ENCODE results near the gene LOXHD1.

Gene LOXHD1

DNA sequence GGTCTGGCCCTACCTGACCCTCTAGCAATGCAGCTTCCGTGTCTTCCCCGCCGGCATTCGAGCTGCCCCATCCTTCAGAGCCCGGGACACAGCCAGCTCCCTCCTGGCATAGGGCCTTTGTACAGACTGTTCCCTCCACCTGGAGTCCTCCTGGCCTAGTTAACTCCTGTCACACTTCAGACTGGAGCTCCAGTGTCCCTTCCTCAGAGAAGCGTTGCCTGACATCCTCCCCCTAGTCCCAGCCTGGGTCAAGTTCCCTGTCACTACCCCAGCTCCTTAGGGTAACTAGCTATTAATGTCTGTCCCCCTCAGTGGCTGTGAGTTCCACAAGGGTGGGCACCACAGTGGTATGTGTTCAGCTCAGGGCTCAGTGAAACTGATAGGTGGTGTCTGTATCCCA lies 45.5 kb upstream of the LOXHD1 start:
- no peak overlapping the region for H2AK5ac ChIP-seq (ENCODE audit: low read length, severe bottlenecking)
- H3K23ac ChIP-seq (ENCODE audit: low read length in 2 of 2), result no peak overlapping the region
- DNase-seq, result no peak
- H3K79me1 ChIP-seq (replicated peaks; ENCODE audit: low read length, poor library complexity, severe bottlenecking), result no peaks in the 10 kb centered on the region
- no peaks in the 10 kb centered on the region for H3K9me3 ChIP-seq (ENCODE audit: control insufficient read depth, low read length)
- WGBS, result 98% methylated on average over 6 of the region's 6 CpGs
- no peak overlapping the region for H2BK12ac ChIP-seq (ENCODE audit: low read length in 2 of 2)
- H3K14ac ChIP-seq (ENCODE audit: low read length in 2 of 2), result no peak overlapping the region
- H3K27me3 ChIP-seq (ENCODE audit: control insufficient read depth in 1 of 2, insufficient read depth in 1 of 2, low read length in 2 of 2), result peaks cover 0 to 11% of the 10 kb centered on the region in 2 experiments
- H2BK120ac ChIP-seq (ENCODE audit: low read depth, low read length), result no peak overlapping the region
- H3K9ac ChIP-seq (ENCODE audit: low read length), result no peak overlapping the region
- H2BK5ac ChIP-seq (ENCODE audit: low read depth, low read length, poor library complexity, severe bottlenecking), result no peak overlapping the region
- H3K18ac ChIP-seq (ENCODE audit: low read depth in 1 of 2, low read length in 2 of 2), result no peak overlapping the region
- H3K4me1 ChIP-seq (ENCODE audit: control insufficient read depth, insufficient read depth, low read depth, low read length), result no peaks in the 10 kb centered on the region
- H4K8ac ChIP-seq (ENCODE audit: low read length), result no peak overlapping the region
- no peak overlapping the region for H3K4me2 ChIP-seq (ENCODE audit: low read length, poor library complexity, severe bottlenecking)
- no peak overlapping the region for H3K4me3 ChIP-seq (ENCODE audit: insufficient read depth in 1 of 2, low read depth in 1 of 2, low read length in 2 of 2)
- H4K91ac ChIP-seq (ENCODE audit: low read length), result peak overlapping the region; percentile 22
- H2AFZ ChIP-seq (ENCODE audit: low read depth, low read length), result no peak overlapping the region
- no peak overlapping the region for H3K27ac ChIP-seq (ENCODE audit: low read length, poor library complexity, severe bottlenecking)
- H3K36me3 ChIP-seq (ENCODE audit: control insufficient read depth in 1 of 2, insufficient read depth in 2 of 2, low read depth in 1 of 2, low read length in 2 of 2), result no peaks in the 10 kb centered on the region
- H3K4ac ChIP-seq (ENCODE audit: low read depth in 1 of 2, low read length in 2 of 2), result no peak overlapping the region
- H2BK15ac ChIP-seq (ENCODE audit: low read depth, poor library complexity, severe bottlenecking), result no peak overlapping the region

DNA sequence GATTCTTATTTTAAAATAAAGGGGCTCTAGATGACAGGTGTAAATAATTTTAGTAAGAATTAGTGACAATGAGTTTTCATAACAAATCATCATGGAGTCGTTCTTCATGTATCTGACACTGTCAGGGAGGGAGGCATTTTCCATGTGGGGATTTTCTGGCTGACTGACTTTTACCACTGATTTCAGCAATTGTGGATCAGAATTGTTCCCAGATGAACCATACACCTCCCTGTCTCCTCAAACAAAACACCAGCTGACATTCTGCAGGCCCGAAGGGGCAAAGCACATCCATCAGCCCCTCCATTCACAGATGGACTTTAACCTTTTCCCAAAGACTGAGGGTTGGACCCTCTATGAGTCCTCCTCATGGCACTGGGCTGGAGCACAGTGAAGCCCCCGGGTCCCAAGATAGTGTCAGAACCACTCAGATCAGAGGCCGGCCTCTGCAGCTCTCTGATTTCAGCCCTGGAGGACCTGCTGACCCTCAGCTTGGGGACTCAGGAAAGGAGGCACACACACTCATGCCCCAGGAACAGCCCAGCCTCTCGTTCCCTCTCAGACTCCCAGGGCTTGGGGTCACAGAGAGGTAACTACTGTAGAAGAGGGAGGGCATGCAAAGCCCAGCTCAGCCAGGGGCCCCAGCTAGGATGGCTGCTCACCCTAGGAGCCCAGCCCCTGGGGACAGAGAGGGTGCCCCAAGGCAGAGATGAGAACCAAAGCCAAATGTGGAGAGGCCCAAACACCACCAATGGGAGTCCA lies 43.2 kb upstream of the LOXHD1 start:
- Histone ChIP-seq H4K8ac (ENCODE audit: low read length) (no peak overlapping the region), H2BK12ac (ENCODE audit: low read length in 2 of 2) (no peak overlapping the region), H2AFZ (ENCODE audit: low read depth, low read length) (no peak overlapping the region), H3K4me3 (ENCODE audit: insufficient read depth in 1 of 2, low read depth in 1 of 2, low read length in 2 of 2) (no peak overlapping the region), H2AK5ac (ENCODE audit: low read length, severe bottlenecking) (no peak overlapping the region), H3K4me1 (ENCODE audit: control insufficient read depth, insufficient read depth, low read depth, low read length) (no peaks in the 10 kb centered on the region), H3K9ac (ENCODE audit: low read length) (no peak overlapping the region), H3K36me3 (ENCODE audit: control insufficient read depth in 1 of 2, insufficient read depth in 2 of 2, low read depth in 1 of 2, low read length in 2 of 2) (no peaks in the 10 kb centered on the region), H2BK120ac (ENCODE audit: low read depth, low read length) (no peak overlapping the region), H3K79me1 (replicated peaks; ENCODE audit: low read length, poor library complexity, severe bottlenecking) (no peaks in the 10 kb centered on the region), H3K18ac (ENCODE audit: low read depth in 1 of 2, low read length in 2 of 2) (no peak overlapping the region), H2BK15ac (ENCODE audit: low read depth, poor library complexity, severe bottlenecking) (no peak overlapping the region), H3K27ac (ENCODE audit: low read length, poor library complexity, severe bottlenecking) (no peak overlapping the region), H3K4ac (ENCODE audit: low read depth in 1 of 2, low read length in 2 of 2) (no peak overlapping the region), H3K14ac (ENCODE audit: low read length in 2 of 2) (no peak overlapping the region), H4K91ac (ENCODE audit: low read length) (no peak overlapping the region), H3K27me3 (ENCODE audit: control insufficient read depth in 1 of 2, insufficient read depth in 1 of 2, low read length in 2 of 2) (peaks cover 0 to 12% of the 10 kb centered on the region in 2 experiments), H2BK5ac (ENCODE audit: low read depth, low read length, poor library complexity, severe bottlenecking) (no peak overlapping the region), H3K9me3 (ENCODE audit: control insufficient read depth, low read length) (no peaks in the 10 kb centered on the region), H3K4me2 (ENCODE audit: low read length, poor library complexity, severe bottlenecking) (no peak overlapping the region), H3K23ac (ENCODE audit: low read length in 2 of 2) (no peak overlapping the region)
- no peak for DNase-seq
- WGBS, result 80% methylated on average over 5 of the region's 5 CpGs

DNA sequence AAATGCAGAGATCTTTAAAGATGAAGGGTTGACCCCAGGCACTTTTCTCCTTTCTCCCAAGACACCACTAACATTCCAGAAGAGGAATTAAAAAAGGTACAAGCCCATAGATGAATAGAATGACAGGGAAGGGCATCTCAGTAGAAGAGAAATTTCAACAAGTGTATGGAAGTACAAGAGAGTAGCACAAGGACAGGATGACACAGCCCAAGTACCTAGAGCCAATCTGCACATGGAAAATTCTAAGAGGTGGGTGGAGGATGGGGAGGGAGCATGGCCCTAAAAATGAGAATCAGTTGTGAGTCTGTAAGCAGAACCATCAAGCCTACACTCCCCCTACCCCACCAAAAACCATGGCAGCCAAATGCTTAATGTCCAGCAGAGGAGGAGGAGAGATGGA lies 39.7 kb upstream of the LOXHD1 start:
- H2BK12ac ChIP-seq (ENCODE audit: low read length in 2 of 2), result no peak overlapping the region
- H3K14ac ChIP-seq (ENCODE audit: low read length in 2 of 2), result no peak overlapping the region
- H3K79me1 ChIP-seq (replicated peaks; ENCODE audit: low read length, poor library complexity, severe bottlenecking), result no peaks in the 10 kb centered on the region
- no peak overlapping the region for H2BK15ac ChIP-seq (ENCODE audit: low read depth, poor library complexity, severe bottlenecking)
- H4K91ac ChIP-seq (ENCODE audit: low read length), result no peak overlapping the region
- no peak overlapping the region for H3K23ac ChIP-seq (ENCODE audit: low read length in 2 of 2)
- H3K9ac ChIP-seq (ENCODE audit: low read length), result no peak overlapping the region
- no peak overlapping the region for H2BK5ac ChIP-seq (ENCODE audit: low read depth, low read length, poor library complexity, severe bottlenecking)
- no peak overlapping the region for H3K27ac ChIP-seq (ENCODE audit: low read length, poor library complexity, severe bottlenecking)
- no peaks in the 10 kb centered on the region for H3K36me3 ChIP-seq (ENCODE audit: control insufficient read depth in 1 of 2, insufficient read depth in 2 of 2, low read depth in 1 of 2, low read length in 2 of 2)
- no peak overlapping the region for H2BK120ac ChIP-seq (ENCODE audit: low read depth, low read length)
- H3K4me2 ChIP-seq (ENCODE audit: low read length, poor library complexity, severe bottlenecking), result no peak overlapping the region
- H2AFZ ChIP-seq (ENCODE audit: low read depth, low read length), result no peak overlapping the region
- no peak overlapping the region for H3K4ac ChIP-seq (ENCODE audit: low read depth in 1 of 2, low read length in 2 of 2)
- H3K27me3 ChIP-seq (ENCODE audit: control insufficient read depth in 1 of 2, insufficient read depth in 1 of 2, low read length in 2 of 2), result peaks cover 6 to 7% of the 10 kb centered on the region in 2 experiments
- DNase-seq, result no peak
- H3K18ac ChIP-seq (ENCODE audit: low read depth in 1 of 2, low read length in 2 of 2), result no peak overlapping the region
- H3K4me1 ChIP-seq (ENCODE audit: control insufficient read depth, insufficient read depth, low read depth, low read length), result no peaks in the 10 kb centered on the region
- H4K8ac ChIP-seq (ENCODE audit: low read length), result no peak overlapping the region
- H3K9me3 ChIP-seq (ENCODE audit: control insufficient read depth, low read length), result no peaks in the 10 kb centered on the region
- no peak overlapping the region for H3K4me3 ChIP-seq (ENCODE audit: insufficient read depth in 1 of 2, low read depth in 1 of 2, low read length in 2 of 2)
- H2AK5ac ChIP-seq (ENCODE audit: low read length, severe bottlenecking), result no peak overlapping the region

DNA sequence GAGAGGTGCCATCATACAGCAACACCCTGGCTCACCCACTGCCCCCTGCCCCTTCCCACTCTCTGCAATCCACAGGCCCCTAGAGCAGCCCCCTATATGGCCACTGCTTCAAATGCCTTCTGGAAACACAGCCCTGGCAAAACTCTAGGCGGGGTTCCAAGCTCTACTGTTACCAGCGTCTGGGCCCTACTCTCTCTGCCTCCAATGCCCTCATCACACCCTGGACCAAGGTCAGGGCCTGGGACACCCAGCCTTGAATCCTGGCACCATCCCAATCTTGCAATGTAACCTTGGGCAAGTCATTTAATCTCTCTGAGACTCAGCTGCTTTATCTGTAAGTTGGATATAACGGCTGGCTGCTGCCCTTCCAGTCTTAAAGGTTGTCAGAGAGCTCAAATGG lies 39.2 kb upstream of the LOXHD1 start:
- no peak overlapping the region for H3K18ac ChIP-seq (ENCODE audit: low read depth in 1 of 2, low read length in 2 of 2)
- H2BK12ac ChIP-seq (ENCODE audit: low read length in 2 of 2), result no peak overlapping the region
- no peak overlapping the region for H3K27ac ChIP-seq (ENCODE audit: low read length, poor library complexity, severe bottlenecking)
- H2BK5ac ChIP-seq (ENCODE audit: low read depth, low read length, poor library complexity, severe bottlenecking), result no peak overlapping the region
- H3K79me1 ChIP-seq (replicated peaks; ENCODE audit: low read length, poor library complexity, severe bottlenecking), result no peaks in the 10 kb centered on the region
- H3K4me1 ChIP-seq (ENCODE audit: control insufficient read depth, insufficient read depth, low read depth, low read length), result no peaks in the 10 kb centered on the region
- 86% methylated on average over 3 of the region's 3 CpGs for WGBS
- no peak overlapping the region for H2BK120ac ChIP-seq (ENCODE audit: low read depth, low read length)
- no peak overlapping the region for H2AK5ac ChIP-seq (ENCODE audit: low read length, severe bottlenecking)
- no peak overlapping the region for H4K91ac ChIP-seq (ENCODE audit: low read length)
- H3K9me3 ChIP-seq (ENCODE audit: control insufficient read depth, low read length), result no peaks in the 10 kb centered on the region
- H3K4me2 ChIP-seq (ENCODE audit: low read length, poor library complexity, severe bottlenecking), result no peak overlapping the region
- peaks cover 6 to 7% of the 10 kb centered on the region in 2 experiments for H3K27me3 ChIP-seq (ENCODE audit: control insufficient read depth in 1 of 2, insufficient read depth in 1 of 2, low read length in 2 of 2)
- no peak overlapping the region for H3K23ac ChIP-seq (ENCODE audit: low read length in 2 of 2)
- H3K4ac ChIP-seq (ENCODE audit: low read depth in 1 of 2, low read length in 2 of 2), result no peak overlapping the region
- no peak overlapping the region for H4K8ac ChIP-seq (ENCODE audit: low read length)
- H3K14ac ChIP-seq (ENCODE audit: low read length in 2 of 2), result no peak overlapping the region
- no peak overlapping the region for H3K9ac ChIP-seq (ENCODE audit: low read length)
- no peak overlapping the region for H3K4me3 ChIP-seq (ENCODE audit: insufficient read depth in 1 of 2, low read depth in 1 of 2, low read length in 2 of 2)
- H3K36me3 ChIP-seq (ENCODE audit: control insufficient read depth in 1 of 2, insufficient read depth in 2 of 2, low read depth in 1 of 2, low read length in 2 of 2), result no peaks in the 10 kb centered on the region
- no peak overlapping the region for H2AFZ ChIP-seq (ENCODE audit: low read depth, low read length)
- H2BK15ac ChIP-seq (ENCODE audit: low read depth, poor library complexity, severe bottlenecking), result no peak overlapping the region
- no peak for DNase-seq

Data from mesenchymal stem cell (in vitro differentiated cells and primary cell).